ENCODE data around the gene CA10.

CA10 gene

DNA sequence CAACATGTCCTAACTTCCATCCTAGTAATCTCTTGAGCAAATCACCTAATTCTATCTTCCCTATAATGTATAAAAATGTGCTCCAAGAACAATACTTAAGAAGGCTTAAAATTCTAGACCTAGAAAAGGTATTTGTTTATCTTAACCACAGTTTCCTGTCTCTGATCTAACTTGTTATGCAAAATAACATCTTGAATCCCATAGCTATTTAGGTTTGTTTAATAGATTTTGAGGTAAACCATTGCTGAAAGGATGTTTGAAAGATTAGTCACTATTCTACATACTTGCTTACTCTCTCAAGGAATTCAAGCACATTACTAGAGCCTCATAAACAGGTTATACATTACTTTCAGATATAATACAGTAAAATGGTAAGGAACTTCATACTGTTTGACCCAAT lies 13.0 kb downstream of the CA10 start:
- DNase-seq (ENCODE audit: low spot score) = no peak
- TF ChIP-seq, protein P1, sequence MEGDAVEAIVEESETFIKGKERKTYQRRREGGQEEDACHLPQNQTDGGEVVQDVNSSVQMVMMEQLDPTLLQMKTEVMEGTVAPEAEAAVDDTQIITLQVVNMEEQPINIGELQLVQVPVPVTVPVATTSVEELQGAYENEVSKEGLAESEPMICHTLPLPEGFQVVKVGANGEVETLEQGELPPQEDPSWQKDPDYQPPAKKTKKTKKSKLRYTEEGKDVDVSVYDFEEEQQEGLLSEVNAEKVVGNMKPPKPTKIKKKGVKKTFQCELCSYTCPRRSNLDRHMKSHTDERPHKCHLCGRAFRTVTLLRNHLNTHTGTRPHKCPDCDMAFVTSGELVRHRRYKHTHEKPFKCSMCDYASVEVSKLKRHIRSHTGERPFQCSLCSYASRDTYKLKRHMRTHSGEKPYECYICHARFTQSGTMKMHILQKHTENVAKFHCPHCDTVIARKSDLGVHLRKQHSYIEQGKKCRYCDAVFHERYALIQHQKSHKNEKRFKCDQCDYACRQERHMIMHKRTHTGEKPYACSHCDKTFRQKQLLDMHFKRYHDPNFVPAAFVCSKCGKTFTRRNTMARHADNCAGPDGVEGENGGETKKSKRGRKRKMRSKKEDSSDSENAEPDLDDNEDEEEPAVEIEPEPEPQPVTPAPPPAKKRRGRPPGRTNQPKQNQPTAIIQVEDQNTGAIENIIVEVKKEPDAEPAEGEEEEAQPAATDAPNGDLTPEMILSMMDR (IDR thresholded peaks at IDR 0.05; ENCODE audit: extremely low read depth, missing control alignments) = no peak

DNA sequence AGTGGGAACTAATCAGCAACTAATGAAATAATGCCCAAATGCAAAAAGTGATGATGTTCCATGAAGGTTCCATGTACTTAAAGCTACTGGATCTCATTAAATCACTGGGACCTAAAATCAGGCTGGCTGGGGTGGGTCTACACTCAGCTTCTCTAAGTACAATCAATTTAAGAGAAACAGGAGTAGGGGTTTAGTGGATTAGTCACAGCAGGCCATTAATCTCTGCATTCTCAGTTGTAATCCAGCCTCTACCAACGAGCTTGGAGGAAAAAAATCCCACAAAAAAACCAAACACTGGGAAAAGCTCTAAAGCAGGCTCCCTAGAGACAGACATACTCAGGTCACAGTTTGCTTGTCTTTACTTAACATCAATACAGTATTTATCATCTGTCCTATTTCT lies 15.0 kb downstream of the CA10 start:
- DNase-seq (ENCODE audit: low spot score) = no peak
- TF ChIP-seq, protein P1 (IDR thresholded peaks at IDR 0.05; ENCODE audit: extremely low read depth, missing control alignments) = no peak

GRCh38 chr17:52140601-52141000 lies 17.9 kb downstream of the CA10 start:
- TF ChIP-seq, protein P1 (IDR thresholded peaks at IDR 0.05; ENCODE audit: extremely low read depth, missing control alignments) = no peak
- no peak for DNase-seq (ENCODE audit: low spot score)

DNA sequence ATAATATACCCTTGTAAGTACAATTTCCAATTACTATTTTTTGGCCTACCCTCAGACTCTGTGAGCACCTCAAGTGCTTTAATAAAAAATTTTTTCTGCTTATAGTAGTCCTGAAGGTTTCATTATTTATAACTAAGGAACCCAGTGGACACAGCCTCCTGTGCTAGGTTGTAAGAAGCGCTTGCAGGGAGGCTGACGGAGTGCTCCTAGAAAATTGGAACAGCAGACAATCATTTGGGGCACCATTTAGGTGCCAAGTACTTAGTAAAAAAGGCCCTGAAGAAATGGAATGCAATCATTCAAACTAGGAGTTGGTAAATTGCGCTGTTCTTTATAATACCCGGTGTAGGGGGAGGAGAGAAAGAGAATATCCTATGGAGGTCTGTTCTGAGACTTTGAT lies 19.8 kb downstream of the CA10 start:
- TF ChIP-seq, protein P1 (IDR thresholded peaks at IDR 0.05; ENCODE audit: extremely low read depth, missing control alignments) = no peak
- DNase-seq (ENCODE audit: low spot score) = no peak

DNA sequence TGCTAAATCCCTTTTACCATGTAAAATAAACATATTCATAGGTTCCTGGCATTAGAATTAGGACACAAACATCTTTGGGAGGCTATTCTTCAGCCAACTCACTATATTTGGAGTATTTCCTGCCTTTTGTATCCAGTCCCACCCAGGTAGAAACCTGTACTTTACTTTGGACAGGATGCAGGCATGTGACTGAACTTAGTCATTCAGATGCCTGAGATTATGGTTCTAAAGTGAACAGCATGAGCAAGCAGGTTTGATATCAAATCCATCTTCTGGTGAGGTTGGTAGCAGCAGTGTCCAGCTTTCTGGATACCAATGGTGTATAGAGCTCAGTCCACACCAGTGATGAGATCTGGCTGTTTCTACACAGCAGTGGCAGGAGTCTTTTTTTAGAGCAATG lies 20.2 kb downstream of the CA10 start:
- DNase-seq (ENCODE audit: low spot score) = no peak
- TF ChIP-seq, protein P1 (IDR thresholded peaks at IDR 0.05; ENCODE audit: extremely low read depth, missing control alignments) = no peak

- no peak for DNase-seq (ENCODE audit: low spot score)
- TF ChIP-seq, protein P1 (IDR thresholded peaks at IDR 0.05; ENCODE audit: extremely low read depth, missing control alignments) = no peak
These were observed 22.3 kb downstream of the CA10 start for GRCh38 chr17:52136166-52136565.

DNA sequence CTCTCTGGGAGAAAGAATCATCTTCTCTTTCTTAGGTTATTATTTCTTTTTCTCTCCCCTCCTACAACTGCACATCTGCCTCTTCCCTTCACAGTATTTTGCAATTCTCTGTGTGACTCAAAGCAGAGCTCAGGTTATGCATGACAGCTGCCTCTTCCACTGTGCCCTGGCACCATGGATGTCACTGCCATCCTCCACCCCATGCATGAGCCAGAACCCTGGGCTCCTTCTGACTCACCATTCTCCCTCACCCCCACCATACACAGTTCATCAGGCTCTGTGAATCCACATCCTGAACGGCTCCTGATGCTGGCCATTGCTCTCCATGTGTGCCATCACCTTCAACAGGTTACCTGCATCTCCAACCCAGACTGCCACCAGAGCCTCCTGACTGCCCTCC lies 23.9 kb downstream of the CA10 start:
- no peak for DNase-seq (ENCODE audit: low spot score)
- TF ChIP-seq, protein P1 (IDR thresholded peaks at IDR 0.05; ENCODE audit: extremely low read depth, missing control alignments) = no peak
